Measurements from ENCODE around the gene MERTK.
"Not testable (repeated sequence)": the region's sequence is repeated elsewhere in the genome, so short reads cannot be mapped to it uniquely, and the experiment has no call there.

The MERTK gene

GRCh38 chr2:111910609-111911277 lies 12.3 kb downstream of the MERTK start:
- DNase-seq: peak; percentile 4

GRCh38 chr2:111911295-111911977 lies 13.0 kb downstream of the MERTK start:
- not testable (repeated sequence) for DNase-seq

GRCh38 chr2:111912547-111912946 lies 14.1 kb downstream of the MERTK start:
- no peak for DNase-seq

- DNase-seq: no peak
These were observed 18.7 kb downstream of the MERTK start for GRCh38 chr2:111917106-111917505.

DNA sequence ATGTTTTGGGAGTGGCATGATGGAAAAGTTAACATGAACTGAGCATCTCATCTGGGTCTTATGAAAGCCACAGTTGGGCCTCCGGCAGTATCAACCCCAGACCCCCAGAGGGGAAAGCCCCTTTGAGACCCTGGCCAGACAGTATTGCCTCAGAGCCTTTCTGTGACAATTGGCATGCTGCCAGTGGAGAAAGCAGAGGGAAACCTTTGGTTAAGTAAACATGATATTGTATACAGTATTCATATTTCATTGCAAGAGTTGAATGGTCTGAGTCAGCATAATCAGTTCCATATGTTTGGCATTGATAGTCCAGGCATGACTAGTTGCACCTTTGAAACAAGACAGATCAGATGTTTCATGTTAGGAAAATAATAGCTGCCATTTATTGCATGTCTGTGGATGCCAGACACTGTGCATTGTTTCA lies 20.0 kb downstream of the MERTK start:
- no peak for DNase-seq

DNA sequence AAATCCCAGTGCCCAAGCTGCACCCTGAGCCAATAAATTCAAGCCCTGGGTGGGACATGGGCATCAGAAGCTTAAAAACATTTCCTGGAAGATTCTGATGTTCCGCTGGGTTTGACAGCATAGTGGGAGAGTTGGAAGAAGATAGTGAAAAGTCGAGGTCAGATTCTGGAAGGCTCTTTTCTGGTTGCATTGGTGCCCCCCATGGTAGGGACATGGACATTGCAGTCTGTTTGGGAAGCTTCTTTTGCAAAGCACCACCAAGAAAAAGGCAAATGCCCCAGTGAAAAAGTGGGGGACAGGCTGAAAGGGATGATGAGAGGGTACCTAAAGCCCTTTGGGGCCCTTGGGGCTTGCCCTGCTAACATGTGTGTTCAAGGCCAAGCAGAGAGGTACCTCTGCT lies 21.0 kb downstream of the MERTK start:
- DNase-seq: no peak

GRCh38 chr2:111919794-111920608 lies 21.6 kb downstream of the MERTK start:
- no peak for DNase-seq

GRCh38 chr2:111923276-111923804 lies 24.9 kb downstream of the MERTK start:
- peak; percentile 1 for DNase-seq

DNA sequence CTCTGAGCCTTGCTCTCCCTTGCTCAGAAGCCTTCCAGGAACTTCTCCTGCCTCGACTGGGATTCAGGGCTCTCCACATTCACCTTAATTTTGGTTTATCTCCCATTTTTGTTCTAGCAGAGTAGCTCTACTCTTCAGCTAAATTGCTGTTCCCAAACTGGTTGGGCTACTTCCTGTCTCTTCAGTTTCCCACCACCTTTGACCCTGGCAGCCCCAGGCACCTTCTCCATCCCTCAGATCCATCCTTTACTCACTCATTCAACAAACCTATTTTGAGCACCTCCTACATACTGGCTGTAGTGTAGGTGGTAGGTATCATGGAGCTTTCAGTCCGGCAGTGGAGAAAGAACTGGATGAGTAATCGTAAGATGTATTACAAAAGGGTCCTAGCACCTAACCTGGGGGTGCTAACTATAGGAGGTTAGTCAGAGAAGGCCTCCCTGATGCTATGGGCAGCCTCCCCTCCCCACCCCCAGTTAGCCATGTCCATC lies 26.3 kb downstream of the MERTK start:
- DNase-seq: no peak

DNA sequence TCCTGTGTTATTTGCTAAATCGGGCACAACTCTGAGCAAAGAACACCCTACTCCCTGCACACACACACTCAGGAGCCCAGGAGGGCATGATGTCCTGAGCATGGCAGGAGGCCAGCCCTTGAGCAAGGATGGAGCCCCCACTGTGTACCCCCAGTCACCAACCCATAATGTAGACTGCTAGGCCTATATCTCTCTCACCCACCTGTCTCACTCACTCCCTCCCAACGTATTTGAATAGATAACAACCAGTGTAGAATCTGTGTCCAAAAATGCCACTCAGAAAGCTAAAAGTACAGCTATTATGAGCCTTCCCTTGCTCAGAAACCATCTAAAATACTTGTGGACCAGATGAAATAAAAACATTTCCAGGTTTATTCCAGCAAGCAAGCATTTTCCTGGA lies 29.3 kb downstream of the MERTK start:
- DNase-seq: no peak

DNA sequence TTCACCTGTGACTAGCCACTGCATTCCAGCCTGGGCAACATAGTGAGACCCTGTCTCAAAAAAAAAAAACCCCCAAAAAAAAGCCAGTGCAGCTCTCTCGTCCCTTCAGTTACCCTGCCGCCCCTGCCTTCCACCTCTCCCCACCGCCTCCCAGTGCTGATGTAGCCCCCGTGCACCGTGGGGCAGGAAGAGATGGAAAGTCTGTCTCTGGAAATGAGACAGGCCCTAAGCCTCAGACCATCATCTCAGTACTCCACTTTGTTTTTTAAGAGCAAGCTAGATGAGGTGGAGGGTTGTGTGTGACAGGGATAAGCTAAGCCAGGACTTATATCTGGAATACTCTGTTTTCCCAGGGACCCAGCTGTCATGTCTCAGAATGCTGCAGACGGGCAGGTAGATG lies 32.0 kb downstream of the MERTK start:
- DNase-seq: no peak

GRCh38 chr2:111930875-111931274 lies 32.5 kb downstream of the MERTK start:
- DNase-seq: no peak

GRCh38 chr2:111932841-111933291 lies 34.5 kb downstream of the MERTK start:
- no peak for DNase-seq

DNA sequence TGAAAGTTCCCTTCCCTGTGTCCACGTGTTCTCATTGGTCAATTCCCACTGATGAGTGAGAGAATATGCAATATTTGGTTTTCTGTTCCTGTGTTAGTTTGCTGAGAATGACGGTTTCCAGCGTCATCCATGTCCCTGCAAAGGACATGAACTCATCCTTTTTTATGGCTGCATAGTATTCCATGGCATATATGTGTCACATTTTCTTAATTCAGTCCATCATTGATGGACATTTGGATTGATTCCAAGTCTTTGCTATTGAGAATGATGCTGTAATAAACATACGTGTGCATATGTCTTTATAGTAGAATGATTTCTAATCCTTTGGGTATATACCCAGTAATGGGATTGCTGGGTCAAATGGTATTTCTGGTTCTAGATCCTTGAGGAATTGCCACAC lies 35.5 kb downstream of the MERTK start:
- DNase-seq: not testable (repeated sequence)

GRCh38 chr2:111936881-111937280 lies 38.5 kb downstream of the MERTK start:
- no peak for DNase-seq

GRCh38 chr2:111938392-111938791 lies 40.0 kb downstream of the MERTK start:
- no peak for DNase-seq

DNA sequence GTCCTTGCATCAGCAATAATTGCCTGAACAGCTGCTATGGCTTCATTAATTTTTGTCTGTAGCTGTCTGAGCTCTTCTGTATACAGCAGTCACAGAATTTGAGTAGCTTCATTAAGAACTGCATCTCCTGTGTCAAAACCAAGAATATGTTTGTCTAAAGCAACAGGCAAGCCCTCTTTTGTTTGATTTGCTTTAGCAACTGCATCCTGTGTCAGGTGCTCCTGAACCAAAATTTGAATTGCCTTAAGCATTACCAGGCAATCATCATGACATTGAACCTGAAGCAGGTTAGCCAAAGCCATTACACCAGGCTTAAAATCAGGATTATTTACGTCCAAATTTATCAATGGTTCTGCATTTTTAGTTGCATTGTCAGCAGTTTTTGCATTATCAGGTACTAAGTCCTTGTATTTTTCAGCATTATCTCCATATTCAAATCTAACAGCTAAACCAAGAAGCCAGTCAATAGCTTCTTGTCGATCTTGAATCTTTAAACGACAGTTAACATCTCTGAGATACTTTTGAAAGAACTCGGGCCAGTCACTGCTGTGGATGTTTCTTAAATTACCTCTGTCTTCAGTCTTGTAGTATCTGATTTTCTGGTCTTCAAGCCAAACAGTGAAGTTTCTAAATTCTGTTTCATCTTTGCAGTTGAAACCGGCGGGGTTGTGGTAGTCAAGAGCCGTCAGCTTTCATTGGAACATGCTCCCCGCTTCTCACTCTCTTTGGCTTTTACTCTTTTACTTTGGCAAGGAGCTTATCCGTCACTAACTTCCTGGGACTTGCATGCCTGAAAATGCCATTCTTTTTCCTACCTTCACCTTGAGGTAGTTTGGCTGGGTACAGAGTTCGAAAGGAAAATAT lies 42.2 kb downstream of the MERTK start:
- no peak for DNase-seq

DNA sequence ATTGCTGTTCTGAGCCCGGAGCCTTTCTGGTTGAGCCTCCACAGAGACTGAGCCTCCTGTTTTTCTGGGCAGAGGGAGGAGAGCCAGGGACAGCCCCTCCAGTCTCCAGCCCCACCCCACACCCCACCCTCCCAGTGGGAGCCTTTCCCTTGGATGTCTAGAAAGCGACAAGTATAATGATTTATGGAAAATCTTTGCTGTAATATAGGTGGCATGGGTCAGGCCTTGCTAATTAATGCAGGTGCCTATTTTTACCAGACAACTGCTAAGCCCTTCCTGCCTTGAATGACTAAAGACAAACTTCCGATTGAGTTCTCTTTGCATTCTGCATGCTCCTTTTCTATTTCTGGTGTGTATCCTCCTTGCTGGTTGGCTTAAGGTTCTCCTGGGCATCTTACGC lies 43.1 kb downstream of the MERTK start:
- DNase-seq: no peak

DNA sequence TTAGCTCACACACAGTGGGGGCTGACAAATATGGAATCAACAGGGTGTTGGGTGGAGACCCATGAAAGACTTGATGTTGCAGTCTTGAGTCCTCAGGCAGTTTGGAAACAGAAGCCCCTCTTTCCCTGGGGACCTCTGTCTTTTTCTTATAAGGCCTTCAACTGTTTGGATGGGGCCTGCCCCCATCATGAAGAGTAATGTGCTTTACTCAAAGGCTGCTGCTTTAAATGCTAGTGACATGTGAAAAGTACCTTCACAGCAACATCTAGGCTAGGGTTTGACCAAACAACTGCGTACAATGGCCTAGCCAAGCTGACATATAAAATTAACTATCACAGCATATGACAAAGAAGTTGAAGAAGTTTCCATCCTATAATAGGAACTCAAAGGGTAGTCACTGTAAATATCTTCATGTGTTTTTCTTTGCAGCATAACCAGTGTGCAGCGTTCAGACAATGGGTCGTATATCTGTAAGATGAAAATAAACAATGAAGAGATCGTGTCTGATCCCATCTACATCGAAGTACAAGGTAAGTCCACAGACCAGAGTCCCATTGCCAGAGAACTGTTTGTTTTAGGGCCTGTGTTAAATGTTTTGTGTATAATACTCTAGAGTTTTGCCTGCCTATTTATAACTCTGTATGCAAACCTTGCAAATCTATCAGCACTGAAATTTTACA lies 46.3 kb downstream of the MERTK start:
- no peak for DNase-seq

- DNase-seq: no peak
These were observed 47.3 kb downstream of the MERTK start for GRCh38 chr2:111945444-111946293.

All from DMS 273 treated with DMSO at 0.1 percent for 48 hours (cell line).